Activated T-helper 1 cell treated with Interleukin-2 at 50 U/mL for 16 hours (primary cell): Measurements from ENCODE around the gene IL12A.

Experiments
- DNase-seq: peaks from one replicate; pipeline ENCODE4 v3.0.0-alpha.2; 2020; ENCODE audit warnings: low read depth

The IL12A gene

DNA sequence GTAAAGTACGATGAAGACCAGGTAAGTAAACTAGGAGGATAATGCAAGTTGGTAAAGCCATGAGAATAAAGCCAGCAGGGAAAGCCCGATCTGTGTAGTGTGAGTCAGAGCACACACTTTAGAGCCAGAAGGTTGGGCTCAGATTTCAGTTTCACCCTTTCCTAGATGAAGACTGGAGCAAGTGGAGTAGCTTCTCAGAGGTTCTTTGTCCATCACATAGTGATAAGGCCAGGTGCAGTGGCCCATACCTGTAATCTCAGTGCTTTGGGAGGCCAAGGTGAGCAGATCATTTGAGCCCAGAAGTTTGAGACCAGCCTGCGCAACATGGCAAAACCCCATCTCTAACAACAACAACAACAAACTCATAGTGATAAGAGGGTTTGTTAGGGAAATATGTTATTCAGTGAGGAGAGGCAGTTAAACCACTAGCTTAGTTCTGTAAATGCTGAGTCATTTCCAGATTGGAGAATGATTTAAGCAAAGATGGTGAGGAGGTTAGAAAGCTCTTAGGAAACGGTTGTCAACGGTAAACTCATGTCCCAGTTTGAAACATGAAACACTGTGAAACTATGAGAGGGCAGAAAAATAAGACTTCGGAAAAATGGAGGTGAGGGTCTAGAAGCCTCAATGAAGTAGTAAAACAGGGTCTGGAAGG, 39.0 kb downstream of the IL12A start:
- DNase-seq = no peak

DNA sequence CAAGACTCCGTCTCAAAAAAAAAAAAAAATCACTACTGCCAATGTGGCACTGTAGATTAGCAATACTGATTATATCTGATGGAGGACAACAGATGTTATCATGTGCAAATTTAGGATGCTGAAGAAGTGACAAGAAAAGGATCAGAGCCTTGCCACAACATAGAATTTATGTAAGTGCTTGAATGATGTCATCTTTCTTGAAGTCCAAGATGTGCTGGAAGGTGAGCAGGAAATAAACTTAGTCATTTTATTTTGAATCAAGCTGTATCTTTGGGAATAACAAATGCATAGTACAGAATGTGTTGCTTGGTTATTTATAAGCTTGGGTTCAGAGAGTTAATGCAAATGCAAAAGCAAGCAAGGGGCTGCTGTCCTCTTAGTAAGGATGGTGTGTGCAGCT, 47.1 kb downstream of the IL12A start:
- DNase-seq = no peak

DNA sequence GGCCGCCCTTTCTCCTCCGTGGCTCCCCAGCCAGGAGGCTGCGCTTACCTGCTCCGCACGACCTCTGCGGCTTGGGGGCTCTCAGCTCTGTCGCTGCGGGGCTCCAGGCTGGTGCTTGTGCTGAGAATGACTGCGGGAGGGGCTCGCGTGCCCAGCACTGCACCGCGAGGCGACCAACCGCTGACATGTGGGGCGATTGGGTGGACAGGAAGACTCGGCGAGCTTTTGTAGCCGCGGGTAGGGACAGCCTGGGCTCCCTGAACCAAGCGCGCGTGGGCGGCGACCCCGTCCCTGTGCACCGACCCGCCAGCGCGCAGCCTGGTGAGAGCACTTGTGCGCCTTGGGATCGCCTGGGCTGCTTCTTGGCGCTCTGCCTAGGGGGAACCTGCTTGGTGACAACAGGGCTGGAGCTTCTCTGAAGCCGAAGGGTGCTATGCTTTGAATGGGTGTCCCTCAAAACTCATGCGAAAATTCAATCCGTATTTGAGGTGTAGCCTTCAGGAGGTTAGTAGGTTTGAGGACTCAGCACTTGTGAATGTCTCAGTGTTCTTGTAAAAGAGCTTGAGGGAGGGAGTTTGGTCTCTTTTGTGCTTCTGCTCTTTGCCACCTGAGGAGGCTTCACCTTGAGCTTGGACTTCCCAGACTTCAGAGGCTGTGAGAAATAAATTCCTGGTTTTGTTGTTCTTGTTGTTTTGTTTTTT, 50.4 kb downstream of the IL12A start:
- no peak for DNase-seq

DNA sequence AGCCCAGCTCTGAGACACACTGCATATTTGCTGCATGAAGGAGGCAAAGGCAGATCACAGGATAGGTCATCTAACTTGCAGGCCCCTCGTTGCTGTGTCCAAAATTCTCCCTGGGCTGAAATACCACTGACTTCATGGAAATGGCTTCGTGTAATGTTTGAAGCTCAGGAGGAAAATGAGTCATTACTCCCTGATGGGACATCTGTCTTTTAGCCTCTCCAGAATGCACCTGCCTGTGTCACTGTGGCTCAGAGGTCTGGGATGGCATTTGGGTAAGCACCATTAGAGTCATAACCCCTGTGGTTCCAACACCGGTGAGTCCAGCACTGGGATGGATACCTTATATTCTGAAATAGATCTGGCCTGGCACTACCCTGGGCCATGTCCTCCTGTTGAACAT, 51.5 kb downstream of the IL12A start:
- DNase-seq = no peak

DNA sequence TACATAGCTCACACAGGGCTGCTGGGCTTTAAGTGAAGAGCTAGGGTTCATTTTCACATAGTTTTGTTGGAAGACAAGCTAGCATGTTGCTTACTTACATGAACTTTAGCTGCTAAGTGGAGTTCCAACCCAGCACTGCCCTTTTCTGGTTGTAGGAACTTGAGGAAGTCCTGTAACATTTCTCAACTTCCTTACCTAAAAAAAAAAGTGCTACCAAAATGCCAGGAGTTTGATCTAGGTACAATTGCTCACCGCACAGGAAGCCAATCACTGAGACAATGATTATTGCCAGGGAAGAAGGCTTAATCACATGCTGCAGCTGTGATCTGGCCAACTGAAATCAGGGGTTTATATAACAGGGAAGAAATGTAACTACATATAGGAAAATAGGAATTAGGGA, 52.8 kb downstream of the IL12A start:
- no peak for DNase-seq

DNA sequence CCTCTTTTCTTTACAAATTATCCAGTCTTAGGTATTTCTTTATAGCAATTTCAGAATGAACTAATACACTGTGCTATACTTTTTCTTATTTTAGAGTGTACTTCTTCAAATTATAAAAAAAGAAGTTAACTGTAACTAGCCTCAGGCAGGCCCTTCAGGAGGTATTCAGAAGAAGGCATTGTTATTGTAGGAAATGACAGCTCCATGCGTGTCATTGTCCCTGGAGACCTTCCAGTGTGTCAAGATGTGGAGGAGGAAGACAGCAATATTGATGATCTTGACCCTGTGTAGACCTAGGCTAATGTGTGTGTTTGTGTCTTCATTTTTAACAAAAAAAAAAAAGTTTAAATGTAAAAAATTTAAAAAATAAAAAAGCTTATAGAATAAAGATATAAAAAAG, 55.5 kb downstream of the IL12A start:
- DNase-seq = no peak
